Fibroblast of villous mesenchyme (primary cell): Measurements from ENCODE around the gene IL16. TPM values are rescaled to one million over a fixed set of nuclear protein-coding genes. Genes with fewer than 3 reads are reported as not detected.

ENCODE experiments used
- DNase-seq: peaks from one replicate; pipeline ENCODE4 v3.0.0-alpha.2; 2010; ENCODE audit warnings: low read depth
- H3K4me3 ChIP-seq: 2 replicates; pipeline ENCODE4 v1.5.1; 2011; ENCODE audit warnings: low read depth, mild to moderate bottlenecking, low read length
- CTCF ChIP-seq: IDR thresholded peaks from 2 replicates; pipeline ENCODE4 v1.5.1; 2012; ENCODE audit warnings: low read depth, mild to moderate bottlenecking, low read length; ENCODE audit not compliant: insufficient read depth
- total RNA-seq: library from RNA; depleted of rRNA; stranded (reverse); fragments of >200 nt; gene quantifications from 2 replicates; pipeline ENCODE4 v1.2.3, GENCODE V29; 2012

Gene IL16
- total RNA-seq, 1 donor: not detected

- no peak for TF ChIP-seq CTCF
- H3K4me3 ChIP-seq: no peak overlapping the region
- DNase-seq: no peak
Measured at GRCh38 chr15:81181220-81181619, 15.5 kb upstream of the IL16 start.

- no peak for TF ChIP-seq CTCF
- no peak overlapping the region for H3K4me3 ChIP-seq
- DNase-seq: no peak
Measured at GRCh38 chr15:81182031-81182755, 14.5 kb upstream of the IL16 start.

GRCh38 chr15:81182756-81183438, 13.8 kb upstream of the IL16 start:
- no peak for TF ChIP-seq CTCF
- no peak overlapping the region for H3K4me3 ChIP-seq
- DNase-seq: no peak

GRCh38 chr15:81183439-81183775, 13.3 kb upstream of the IL16 start:
- TF ChIP-seq CTCF: no peak
- no peak for DNase-seq
- H3K4me3 ChIP-seq: no peak overlapping the region

- no peak for TF ChIP-seq CTCF
- no peak overlapping the region for H3K4me3 ChIP-seq
- peak; percentile 46 for DNase-seq
Measured at GRCh38 chr15:81184188-81184587, 12.5 kb upstream of the IL16 start.

GRCh38 chr15:81185631-81186295, 10.9 kb upstream of the IL16 start:
- TF ChIP-seq CTCF: no peak
- DNase-seq: no peak
- H3K4me3 ChIP-seq: no peak overlapping the region
